Right lung (tissue), 5 donors: ENCODE measurements around the gene TMEM240. TPM values are rescaled to one million over a fixed set of nuclear protein-coding genes. Genes with fewer than 3 reads are reported as not detected.
"Not testable (repeated sequence)": the region's sequence is repeated elsewhere in the genome, so short reads cannot be mapped to it uniquely, and the experiment has no call there.

ENCODE experiments used
- DNase-seq, 2 donors: peaks; one replicate each; pipeline ENCODE4 v3.0.0-alpha.2; 2013
- polyA plus RNA-seq, 5 donors: library from polyadenylated mRNA; unstranded; fragments of 120-200 nt; gene quantifications; one replicate each; pipeline versions ENCODE4 v1.2.1 to v1.2.3, GENCODE V29; 2013; ENCODE audit warnings: inconsistent platforms in 1 of 5, low replicate concordance in 1 of 5; ENCODE audit not compliant: insufficient read length in 5 of 5, insufficient read depth in 1 of 5

The TMEM240 gene
- polyA plus RNA-seq, 5 donors, result 3.8 to 8.1 (median 4.5) TPM

DNA sequence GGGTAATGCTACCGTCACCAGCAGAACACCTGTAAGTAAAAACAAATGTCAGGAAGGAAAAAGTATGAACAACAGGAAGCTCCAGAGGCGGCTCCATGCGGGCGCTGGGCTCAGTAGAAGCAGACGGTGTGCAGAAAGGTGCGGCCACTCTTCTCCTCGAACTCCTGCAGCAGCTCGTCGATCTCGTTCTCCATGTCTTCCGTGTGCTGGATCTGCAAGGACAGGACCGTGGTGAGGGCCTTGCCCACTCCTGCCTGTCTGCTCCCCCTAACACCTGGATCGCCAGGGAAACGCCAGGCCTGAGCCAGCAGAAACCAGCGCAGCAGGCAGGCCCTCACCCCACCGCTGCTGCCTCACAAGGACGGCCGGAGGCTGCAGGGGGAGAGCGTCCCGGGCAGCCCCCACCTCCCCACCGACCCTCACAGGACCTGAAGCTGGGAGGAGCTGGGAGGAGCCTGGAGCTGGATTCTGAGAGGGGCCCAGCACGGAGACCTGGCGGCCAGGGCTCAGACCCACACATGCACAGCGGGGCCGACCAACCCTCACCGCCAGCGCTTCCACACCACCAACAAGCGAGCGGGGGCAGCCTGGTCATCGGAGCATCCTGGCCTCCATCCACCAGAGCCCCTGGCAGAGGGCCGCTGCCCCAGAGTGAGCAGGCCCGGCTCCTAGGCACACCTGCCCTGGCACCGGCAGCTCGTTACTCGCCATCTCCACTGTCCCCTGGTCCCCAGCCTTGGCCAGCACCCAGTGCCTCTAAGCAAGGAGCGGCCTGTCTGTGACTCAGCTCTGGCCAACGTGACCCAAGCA, 1.7 kb upstream of the TMEM240 start:
- no peak for DNase-seq

DNA sequence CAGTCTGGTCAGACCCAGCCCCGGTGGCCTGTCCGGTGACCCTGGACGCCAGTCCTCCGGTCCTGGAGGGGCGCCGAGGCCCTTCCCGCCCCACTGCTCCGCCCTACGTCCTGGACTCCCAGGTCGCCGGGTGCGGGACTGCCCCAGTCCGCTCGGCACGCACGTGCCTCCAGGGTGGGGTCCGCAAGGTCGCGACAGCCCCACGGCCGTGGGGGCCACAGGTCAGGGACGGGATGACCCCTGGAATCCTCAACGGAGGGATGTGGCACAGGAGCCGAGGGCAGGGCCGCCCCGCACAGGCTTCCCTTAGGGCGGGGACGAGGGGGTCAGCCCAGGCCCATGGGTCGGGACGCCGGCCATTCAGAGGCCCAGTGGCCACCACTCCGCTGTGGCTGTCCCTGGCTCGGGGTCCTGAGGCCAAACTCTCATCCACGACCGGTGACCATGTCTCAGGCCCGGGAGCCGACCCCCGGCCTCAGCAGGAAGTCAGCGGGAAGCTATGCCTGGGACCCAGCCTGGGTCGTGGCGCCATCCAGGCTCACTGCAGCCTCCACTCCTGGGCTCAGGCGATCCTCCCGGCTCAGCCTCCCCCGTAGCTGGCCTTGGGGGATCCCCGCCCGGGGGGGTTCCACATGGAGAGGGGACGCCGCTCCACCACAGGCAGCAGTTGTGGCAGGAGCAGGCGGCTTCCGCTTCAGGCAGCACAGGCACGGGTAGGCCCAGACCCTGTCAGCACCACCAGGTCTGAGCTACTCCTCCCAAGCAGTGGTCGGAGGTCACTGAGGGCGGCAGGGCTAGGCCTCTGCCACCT, 599 bp upstream of the TMEM240 start:
- no peak for DNase-seq

DNA sequence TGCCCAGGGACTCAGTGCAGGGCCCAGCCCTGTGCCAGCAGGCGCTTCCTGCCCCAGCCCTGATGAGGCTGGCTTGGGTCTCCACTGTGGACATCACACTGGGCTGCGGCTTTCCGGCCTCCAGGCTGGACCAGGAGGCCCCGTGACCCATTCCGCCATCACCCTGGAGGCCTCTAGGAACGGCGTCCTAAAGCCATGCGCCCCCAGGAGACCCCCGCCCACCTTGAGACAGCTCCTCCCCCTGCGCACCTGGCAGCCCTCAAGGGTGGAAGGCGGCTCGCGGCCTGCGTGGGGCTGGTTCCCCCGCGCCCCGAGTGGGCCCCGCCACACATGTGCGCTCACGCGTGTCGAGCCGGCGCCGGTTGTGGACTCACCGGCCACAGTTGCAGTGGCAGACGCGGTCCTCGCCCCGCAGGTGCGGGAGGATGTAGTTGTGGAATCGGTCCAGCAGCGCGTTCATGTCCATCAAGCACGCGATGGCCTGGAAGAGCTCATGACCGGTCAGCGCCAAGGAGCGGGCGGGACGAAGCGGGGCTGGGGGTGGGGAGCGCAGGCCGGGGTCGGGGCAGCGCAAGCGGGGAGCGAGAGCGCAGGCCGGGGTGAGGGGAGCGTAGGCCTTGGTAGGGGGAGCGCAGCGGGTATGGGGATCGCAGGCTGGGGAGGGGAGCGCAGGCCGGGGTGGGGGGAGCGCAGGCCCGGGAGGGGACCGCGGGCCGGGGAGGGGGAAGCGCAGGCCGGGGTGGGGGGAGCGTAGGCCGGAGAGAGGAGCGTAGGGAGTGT, 924 bp downstream of the TMEM240 start:
- peak; percentile 21 to 22 for DNase-seq

DNA sequence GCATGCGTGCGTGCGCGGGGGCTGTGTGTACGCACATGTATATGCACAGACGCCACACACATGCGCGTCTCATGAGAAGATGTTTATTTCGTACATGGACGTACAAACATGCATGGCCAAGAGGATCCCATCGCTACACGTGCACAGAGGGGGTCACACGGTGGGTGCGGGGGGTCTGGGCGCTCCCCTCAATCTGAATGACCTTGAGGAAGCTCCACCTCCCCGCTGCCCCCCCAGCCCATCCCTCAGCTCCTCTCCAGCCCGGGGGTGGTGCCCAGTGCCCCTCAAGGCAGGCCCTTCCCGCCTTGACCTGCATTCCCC, 1.5 kb downstream of the TMEM240 start:
- no peak for DNase-seq

DNA sequence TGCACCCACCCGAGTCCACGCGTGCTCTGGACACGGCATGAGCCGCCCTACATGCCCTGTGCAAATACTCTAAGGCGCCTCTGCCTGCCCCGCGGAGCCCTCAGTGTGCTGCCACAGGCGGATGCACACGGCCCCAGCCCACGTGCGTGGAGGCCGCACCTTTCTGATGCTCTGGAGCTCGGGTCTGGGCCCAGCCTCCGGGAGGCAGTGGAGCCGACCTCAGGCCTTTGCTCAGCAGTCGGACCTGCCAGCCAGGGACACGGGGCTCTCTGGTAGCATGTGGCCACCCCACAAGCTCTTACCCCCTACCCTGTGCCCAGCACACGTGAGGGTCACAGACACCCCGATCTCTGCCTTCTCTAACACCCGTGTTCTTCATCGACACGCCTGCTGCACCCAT, 2.1 kb downstream of the TMEM240 start:
- DNase-seq, result no peak

DNA sequence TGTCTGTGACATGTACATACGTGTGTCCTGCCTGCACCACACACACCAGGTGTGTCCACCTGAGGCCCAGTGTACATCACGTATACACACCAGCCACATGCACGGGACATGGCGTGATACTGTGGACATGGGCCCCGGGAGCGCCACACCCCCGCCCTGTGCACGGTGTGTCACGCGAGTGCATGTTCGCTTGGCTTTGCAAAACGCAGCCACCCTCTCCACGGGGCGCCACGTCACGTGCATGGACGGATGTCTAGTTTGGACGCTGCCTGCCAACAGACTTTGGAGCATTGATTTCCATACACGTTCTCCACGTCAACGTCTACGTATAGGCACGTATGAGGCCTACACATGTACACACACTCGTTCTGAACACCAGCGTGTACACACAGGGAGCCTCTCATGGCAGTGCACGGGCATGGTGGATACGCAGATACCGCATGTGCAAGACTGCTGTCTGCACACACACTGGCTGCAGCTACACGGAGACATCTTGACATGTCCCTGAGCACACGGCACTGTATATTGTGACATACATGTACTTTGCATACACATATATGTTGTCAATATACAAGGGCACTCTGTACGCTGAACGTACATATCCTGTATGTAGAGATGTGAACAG, 2.7 kb downstream of the TMEM240 start:
- DNase-seq, result no peak

DNA sequence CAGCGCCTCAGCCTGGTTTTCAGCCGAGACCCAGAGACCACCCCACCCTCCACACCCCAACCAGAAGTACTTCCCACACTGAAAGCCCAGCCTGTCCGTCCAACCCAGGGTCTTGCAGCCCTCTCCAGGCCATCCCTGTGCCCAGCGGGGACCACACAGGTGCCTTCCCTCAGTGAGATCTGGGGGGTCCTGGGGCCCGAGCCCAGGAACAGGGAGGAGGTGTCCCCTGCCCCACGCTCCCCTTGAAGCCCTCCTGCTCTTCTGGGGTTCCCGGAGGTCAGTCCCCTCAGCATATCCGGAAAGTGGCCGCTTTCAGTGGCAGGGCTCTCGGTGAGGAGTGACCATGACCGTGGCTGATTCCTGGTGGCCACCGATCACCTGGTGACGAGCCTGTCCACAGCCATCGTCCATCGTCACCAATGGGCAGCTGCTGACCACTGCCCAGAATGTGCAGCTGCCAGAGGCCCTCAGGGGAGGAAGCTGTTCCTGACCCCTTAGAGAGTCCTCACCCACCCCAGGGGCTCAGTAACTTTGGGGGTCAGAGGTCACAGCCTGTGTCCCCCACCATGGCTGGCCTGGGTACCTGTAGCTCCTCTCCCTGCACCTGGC, 3.4 kb downstream of the TMEM240 start:
- no peak for DNase-seq

DNA sequence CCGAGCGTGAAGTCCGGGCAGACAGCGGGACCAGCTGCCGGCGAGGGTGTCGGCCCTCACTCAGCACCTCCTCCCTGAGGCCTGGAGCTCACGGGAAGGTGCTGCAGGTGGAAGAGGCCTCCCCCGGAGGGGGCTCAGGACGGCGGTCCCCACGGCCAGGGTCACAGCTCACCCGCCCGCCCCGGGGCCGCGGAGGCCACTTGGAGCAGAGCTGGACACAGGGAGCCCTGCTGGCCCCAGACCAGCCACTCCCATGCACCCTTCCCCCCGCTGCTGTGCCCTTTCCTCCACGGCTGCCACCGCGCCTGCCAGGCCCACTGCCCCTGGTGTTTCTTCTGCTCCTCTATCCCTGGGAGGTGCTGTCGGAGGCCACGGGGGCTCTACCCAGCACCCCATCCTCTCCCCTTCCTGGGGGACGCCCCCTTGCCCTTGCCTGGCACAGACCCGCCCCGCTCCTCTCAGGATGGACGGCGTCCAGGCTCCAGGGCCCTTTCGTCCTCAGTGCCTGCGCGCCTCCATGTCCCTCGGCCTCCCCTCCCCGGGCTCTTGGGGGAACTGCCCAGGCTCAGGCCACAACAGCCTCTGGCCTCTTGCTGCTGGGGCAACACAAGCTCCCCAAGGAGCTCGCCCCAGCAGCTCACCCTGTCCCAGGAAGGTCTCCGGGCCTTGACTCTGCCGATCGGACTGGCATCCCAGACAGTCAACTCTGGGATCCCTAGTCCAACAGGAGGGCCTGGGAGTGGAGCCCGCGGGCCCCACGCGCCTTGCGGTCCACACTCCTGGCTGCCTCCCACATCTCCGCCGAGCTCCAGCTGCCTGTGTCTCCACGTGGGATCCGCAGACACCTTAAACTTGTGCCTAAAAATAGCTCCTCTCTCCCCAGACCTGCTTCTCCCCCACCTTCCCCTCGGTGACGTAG, 4.1 kb downstream of the TMEM240 start:
- no peak for DNase-seq

DNA sequence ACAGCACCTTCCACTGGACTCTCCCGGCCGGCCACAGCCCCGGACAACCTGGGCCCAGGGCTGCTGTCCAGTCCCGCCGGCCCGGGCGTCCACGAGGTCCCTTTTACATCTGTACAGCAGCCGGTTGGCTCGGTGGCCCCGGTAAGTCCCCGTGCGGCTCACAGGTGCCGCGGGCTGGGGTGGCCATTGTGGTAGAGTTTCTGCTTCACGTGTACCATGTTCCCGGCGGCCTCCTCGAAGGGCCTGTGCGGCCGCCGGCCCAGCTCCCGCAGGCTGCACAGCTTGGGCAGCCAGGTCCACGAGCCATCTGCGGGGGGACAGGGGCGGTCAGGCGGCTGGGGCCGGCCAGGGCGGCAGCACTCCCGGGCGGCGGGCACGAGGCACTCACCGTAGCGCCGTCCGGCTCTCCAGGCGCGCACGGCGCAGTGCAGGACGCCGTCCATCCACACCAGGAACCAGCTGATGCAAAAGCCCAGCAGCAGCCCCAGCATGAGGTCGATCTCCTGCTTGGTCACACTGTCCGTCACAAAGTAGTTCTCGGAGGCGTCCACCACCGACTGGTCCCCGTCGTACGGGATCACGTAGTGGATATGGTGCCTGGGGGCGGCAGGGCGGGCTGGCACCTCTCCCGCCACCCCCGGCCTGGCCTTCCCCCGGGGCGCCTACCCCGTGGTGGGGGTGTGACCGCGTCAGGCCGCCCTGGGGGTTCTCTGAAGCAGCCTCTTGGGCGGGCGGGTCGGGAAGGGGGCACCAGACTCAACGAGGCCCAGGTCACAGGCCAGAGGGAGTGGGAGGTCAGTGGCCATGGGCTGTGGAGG, 5.0 kb downstream of the TMEM240 start:
- no peak for DNase-seq

DNA sequence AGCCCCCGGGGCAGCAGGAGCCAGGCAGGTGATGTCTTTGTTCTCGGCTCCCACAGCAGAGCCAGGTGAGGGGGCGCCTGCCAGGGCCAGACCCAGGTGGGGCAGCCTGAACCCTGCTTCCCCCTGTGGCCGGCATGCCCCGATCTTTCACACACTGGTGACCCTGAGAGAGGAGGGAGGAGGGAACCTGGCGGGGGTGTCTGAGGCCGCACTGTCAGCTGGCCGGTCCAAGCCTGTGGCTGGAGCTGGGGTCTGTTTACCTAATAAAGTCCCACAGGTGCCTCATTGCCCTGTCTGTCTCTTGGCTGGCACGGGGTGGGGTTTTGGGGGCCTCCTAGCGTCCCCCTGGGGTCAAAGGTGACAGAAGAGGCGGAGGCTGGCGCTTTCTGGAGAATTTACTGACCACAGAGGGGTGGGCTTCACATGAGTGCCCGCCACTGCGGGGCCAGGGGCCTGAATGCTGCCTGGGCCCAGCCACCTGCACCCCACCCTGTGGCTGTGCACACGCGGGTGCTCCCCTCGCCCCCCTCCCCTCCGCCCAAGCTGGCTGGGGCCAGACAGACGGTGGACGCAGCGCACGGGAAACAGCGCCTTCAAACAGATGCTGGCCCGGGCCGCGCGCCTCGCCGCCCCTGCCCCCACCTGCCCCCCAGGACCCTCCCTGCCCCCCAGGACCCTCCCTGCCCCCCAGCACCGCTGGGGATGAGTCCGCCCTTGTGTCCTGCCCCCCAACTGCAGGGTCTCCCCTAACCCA, 5.8 kb downstream of the TMEM240 start:
- DNase-seq, result no peak

DNA sequence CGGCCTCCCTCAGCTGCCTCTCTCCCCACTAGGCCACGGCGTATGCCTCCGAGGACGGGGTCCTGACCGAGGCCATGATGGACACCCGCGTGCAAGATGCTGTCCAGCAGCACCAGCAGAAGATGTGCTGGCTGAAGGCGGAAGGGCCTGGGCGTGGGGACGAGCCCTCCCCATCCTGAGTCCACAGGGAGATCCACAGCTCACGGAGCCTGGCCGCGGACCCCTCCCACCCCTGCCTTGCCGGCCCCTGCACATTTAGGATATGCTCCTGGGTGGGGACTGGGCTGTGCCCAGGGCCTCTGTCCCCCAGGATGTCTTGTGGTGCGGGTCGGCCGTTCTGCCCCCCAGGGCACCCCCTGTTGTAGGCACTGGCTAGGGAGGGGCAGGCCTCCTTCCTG, 6.5 kb downstream of the TMEM240 start:
- DNase-seq, result not testable (repeated sequence)

DNA sequence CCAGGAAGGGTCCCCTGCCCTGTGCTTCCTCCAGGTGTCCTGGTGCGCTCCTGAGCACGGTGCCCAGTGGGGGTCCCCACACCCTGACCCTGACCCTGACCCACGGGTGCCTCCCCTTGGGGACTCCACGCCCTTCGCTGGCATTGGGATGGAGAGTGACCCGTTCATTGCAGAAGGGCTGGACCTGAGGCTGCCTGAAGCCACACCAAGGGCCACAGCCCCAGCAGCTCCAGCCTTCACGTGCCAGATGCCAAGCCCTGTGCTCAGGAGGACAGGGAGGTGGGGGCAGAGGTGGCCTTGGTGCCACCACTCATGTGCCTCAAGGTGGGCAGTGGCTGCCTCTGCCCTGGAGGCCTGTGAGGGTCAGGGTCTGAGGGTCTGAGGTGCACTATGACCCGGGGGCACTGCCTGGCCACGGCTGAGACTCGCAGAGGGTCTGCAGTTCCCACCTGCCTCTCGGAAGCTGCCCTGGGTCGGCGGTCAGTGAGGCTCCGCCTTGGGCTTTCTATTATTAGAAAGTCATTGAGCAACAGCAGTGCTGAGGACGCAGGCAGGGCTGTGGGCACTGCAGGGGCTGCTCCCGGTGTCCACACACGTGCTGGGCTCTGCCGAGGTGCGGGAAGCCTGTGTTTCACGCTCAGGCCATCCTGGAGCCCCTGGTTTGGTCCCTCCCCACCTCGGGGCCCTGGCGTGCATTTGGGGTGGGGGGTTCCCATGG, 7.1 kb downstream of the TMEM240 start:
- DNase-seq, result not testable (repeated sequence)

DNA sequence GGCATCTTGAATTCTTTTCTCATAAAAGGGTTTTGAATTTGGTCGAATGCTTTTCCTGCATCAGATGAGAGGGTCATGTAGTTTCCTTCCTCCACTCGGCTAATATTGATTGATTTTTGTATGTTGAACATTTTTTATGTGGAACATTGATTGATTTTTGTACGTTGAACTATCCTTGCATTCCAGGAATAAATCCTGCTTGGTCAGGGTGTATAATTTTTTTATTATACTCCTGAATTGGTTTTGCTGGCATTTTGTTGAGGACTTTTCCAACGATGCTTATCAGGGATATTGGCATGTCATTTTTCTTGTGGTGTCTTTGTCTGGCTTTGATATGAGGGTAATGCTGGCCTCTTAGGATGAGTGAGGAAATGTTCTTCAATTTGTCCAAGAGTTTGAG, 8.5 kb downstream of the TMEM240 start:
- no peak for DNase-seq

DNA sequence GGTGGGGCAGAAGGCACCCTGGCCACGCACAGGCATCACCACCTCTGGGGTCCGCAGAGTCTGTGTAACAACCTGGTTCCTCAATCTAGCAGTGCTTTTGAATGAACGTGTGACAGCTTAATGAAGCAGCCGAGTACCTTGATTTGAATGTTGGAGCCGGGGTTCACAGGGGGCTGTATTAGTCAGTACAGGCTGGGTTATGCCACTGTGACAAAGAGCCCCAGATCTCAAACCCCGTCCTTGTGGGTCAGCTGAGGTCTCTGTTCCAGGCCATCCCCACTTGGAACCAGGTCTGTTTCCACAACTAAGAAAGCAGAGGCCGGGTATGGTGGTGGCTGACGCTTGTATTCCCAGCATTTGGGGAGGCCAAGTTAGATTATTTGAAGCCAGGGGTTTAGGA, 10.5 kb downstream of the TMEM240 start:
- DNase-seq, result no peak

DNA sequence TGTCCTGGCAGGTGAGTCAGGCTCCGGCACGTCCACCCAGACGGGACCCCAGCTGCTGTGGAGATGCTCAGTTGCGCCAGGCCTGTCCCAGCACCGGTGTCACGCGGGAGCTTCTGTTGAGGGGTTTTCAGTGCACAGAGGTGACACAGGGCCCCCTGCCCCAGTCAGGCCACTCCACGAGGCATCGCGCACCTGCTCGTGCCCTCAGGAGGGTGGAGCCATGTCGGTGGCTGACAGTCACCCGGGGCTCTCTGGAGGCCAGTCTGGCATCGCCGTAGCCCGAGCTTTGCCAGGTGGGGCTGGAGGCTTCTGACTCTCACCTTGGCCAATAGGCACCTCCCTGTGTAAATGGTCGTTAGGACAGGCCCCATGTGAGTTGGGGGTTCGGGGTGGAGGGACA, 11.1 kb downstream of the TMEM240 start:
- DNase-seq, result no peak

DNA sequence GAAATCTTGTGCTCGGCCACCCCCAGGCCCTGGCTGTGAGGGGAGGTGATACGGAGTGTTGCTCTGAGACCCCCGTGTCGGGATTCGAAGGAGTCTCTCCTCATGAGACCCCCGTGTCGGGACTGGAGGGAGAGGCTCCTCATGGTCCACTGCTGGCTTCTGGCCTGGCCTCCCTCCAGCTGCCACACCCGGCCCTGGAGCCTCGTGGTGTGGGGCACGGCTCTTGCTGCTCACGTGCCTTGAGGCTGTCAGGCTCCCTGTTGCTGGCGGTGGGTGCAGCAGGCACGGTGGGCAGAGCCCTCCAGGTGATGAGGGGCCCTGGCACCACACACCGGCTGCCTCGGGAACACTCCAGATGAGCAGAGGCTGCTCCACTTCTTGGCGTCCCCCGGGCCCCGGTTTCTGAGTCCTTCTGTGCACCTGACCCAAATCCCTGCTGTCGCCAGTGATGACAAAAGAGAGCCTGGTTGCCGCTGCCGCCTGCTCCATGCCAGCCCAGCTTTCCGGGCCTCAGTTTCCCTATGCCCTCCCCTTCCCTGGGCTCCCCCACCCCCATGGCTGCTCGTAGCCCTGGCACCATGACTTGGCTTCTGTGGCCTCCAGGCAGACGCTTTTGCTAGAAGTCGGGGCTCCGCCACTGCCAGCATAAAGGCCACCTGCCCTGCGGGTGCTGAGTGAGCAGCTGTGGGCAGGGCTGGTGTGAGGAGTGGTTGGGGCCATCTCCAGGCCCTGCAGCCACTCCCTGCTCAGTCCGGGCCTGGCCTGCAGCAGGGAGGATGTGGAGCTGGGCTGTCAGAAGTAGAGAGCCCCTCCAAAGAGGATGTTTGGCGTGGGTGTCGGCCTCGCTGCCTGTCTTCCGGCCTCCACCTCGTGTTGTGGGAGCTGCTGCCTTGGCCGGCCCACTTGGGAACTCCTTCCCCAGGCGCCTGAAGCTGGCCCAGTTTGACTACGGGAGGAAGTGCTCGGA, 11.8 kb downstream of the TMEM240 start:
- DNase-seq, result no peak
